Fibroblast of skin of abdomen (primary cell): ENCODE measurements around the gene RPL5.
A peak's percentile ranks its signal among the peaks of the same experiment; 100 is the strongest.

Experiments used
- DNase-seq: peaks from one replicate; pipeline ENCODE4 v3.0.0-alpha.2; 2013

The RPL5 gene

DNA sequence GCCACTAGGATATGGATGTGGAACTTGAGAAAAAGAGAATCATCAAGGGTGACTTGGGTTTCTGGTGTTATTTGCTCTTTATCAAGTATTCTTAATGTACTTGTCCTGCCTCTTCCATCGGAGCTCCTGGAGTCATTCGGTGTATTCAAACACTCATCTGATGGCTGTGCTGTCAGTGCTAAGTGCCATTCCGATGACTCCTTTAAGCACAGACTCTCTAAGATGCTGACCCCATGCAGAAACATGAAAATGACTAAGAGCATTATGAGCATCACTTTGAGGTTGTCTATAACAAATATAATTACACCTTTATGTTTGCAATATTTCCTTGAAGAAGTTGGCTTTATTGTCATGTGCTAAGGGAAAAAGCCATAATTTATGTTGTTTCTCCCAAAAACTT, 11.3 kb upstream of the RPL5 start:
- DNase-seq, result no peak

GRCh38 chr1:92822879-92823278, 9.0 kb upstream of the RPL5 start:
- DNase-seq, result peak; percentile 38

- no peak for DNase-seq
These were observed 5.0 kb upstream of the RPL5 start for GRCh38 chr1:92826792-92827191.

GRCh38 chr1:92831368-92831761, 475 bp upstream of the RPL5 start:
- no peak for DNase-seq

- no peak for DNase-seq
These were observed 786 bp downstream of the RPL5 start for GRCh38 chr1:92832537-92833114.

- DNase-seq, result no peak
These were observed 2.0 kb downstream of the RPL5 start for GRCh38 chr1:92833840-92834239.

- no peak for DNase-seq
These were observed 2.8 kb downstream of the RPL5 start for GRCh38 chr1:92834617-92835016.

DNA sequence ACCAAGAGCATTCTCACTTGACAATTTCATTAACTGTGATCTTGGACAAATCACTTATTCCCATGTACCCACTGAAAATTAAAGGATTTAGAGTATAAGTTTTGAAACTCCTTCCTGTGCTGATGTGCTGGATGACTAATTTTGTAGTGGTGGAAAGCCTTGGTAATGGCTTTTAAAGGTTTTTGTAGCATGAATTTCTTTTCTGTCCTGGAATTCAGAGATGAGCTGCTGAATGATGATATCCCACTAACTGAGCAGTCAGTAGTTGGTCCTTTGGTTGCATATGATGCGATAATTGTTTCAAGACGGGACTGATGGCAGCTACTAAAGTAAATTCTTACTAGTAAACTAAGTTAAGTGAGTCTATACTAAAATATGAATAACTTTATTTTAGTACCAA, 5.2 kb downstream of the RPL5 start:
- DNase-seq, result peak; percentile 18

- DNase-seq, result no peak
These were observed 6.7 kb downstream of the RPL5 start for GRCh38 chr1:92838519-92838918.

- DNase-seq, result no peak
These were observed 7.6 kb downstream of the RPL5 start for GRCh38 chr1:92839442-92839841.

GRCh38 chr1:92840600-92840999, 8.8 kb downstream of the RPL5 start:
- DNase-seq, result no peak

DNA sequence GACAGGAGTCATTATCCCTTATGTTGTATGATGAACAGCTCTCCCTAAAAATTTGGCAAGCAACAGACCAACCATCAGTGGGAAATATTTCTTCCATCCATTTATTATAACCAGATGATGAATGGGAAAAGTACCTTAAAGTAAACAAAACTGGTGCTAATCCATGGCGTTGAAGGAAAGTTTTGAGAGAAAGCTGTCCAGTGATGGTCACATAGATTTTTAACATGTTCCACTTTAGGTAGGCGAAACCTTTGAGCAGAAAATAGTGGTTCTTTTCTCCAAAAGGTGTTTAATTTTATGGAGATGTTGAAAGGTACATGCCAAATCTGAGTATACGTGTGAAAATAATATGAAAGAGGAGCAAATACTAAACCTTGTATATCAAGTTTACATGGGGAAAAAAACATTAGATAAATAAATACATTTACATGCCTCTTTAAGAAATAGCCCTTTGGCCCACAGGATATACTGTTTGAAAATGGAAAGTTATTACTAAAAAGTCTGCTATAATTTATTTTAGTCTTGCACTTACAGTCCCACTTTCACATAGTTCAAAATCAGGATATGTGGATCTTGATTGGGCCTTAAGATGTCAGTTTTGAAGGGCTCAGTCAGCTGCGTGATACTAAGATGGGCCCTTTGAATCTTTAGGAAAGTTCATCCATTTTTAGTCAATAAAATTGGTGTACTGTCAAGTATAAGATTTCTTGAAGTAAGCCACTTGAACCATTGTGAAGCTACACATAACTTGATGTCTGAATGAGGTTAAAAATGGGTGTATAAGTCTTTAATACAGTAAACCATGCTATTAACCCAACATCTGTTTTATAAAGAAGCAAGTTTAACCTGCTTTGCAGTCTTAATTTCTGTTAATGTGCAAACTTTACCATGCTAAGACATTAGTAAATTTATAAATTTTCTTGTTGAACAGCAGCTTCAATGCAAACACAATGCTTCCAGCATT, 10.5 kb downstream of the RPL5 start:
- DNase-seq, result no peak

GRCh38 chr1:92843046-92843423, 11.2 kb downstream of the RPL5 start:
- DNase-seq, result no peak

- DNase-seq, result no peak
These were observed 11.9 kb downstream of the RPL5 start for GRCh38 chr1:92843429-92844352.

GRCh38 chr1:92844439-92844838, 12.6 kb downstream of the RPL5 start:
- no peak for DNase-seq

GRCh38 chr1:92845908-92846307, 14.1 kb downstream of the RPL5 start:
- no peak for DNase-seq

DNA sequence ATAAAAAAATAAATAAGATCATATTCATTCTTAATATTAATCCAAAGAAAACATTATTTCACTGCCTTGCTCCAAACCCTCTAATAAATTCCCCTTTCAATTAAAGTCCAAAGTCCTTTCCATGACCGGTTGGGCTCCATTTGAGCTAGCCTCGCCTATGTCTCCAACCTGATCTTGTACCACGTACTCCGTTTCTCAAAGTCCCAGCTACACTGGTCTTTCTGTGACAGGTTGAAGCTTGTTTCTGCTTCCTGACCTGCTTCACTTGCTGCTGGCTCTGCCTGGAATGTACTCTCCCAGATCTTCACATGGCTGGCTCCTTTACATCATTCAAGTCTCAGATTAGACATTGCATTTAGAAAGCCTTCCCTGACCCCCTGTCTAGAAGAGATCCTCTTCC, 16.4 kb downstream of the RPL5 start:
- DNase-seq, result no peak

GRCh38 chr1:92850019-92850418, 18.2 kb downstream of the RPL5 start:
- no peak for DNase-seq

GRCh38 chr1:92851729-92852128, 19.9 kb downstream of the RPL5 start:
- DNase-seq, result no peak

DNA sequence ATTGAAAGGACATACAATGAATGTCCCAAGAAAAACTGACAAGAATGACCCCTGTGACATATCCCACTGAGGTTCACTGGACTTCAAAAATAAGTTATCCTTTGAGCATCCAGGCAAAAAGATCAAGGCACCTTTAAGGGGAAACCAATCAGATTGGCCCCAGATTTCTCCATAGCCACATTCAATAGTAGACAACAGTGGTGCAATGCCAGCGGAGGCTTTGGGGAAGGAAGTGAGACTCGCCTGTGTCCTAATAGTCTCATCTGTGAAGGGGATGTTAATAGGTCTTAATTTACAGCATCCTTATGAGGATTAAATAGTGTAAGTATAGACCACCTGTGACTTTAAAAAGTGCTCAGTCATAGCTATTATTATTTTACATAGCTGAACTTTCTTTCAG, 21.5 kb downstream of the RPL5 start:
- no peak for DNase-seq

DNA sequence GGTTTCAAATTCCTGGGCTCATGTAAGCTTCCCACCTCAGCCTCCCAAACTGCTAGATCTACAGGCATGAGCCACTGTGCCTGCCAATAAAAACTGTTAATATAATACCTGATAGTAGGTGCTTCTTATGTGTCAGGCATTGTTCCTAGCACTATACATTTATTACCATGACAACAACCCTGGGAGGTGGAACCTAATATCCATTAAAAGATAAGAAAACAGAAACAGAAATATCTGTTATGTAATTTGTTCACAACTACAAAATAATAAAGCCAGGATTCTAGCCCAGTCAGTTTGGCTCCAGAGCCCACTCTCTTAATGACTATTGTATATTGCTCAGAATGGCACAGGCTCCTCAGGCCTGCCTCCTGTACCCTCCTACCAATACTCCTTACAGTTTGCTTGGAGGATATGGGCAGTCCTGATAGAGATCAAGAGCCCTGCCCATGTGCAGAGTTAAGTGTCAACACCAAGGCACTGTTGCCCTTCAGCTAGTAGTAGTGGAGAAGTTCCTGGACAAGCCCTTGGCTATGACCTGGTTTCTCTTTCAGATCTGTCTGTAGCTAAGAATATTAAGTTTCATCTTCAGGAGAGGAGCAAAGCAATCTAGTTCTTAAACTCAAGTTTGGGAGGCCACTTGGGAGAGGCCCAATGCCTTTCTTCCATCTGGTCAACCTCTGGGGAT, 22.4 kb downstream of the RPL5 start:
- no peak for DNase-seq

DNA sequence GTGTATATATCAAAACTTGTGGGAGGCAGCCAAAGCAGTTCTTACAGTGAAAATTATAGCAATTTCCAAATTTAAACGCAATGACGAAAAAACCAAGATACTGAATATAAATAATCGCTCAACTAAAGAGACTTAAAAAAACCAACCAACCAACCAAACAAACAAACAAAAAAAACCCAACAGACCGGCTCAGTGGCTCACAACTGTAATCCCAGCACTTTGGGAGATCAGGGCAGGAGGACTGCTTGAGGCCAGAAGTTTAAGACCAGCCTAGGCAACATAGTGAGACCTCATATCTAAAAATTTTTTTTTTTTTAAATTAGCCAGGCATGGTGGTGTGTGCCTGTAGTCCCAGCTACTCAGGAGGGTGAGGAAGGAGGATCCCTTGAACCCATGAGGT, 23.4 kb downstream of the RPL5 start:
- DNase-seq, result no peak

GRCh38 chr1:92857817-92858216, 26.0 kb downstream of the RPL5 start:
- DNase-seq, result no peak
